ENCODE data around the gene DNAAF8.

DNAAF8 gene

GRCh38 chr16:4790871-4791270 is 56.5 kb downstream of the DNAAF8 start:
- DNase-seq (ENCODE audit: insufficient read length, low spot score) (no peak), FAIRE-seq (no peak)
- no peak for TF ChIP-seq CTCF (IDR thresholded peaks at IDR 0.05; ENCODE audit: insufficient read depth, missing control alignments)

- no peak for DNase-seq (ENCODE audit: insufficient read length, low spot score)
- no peak for TF ChIP-seq CTCF (IDR thresholded peaks at IDR 0.05; ENCODE audit: insufficient read depth, missing control alignments)
- FAIRE-seq, result no peak
Observed at GRCh38 chr16:4792951-4793513, 58.7 kb downstream of the DNAAF8 start.

- no peak for DNase-seq (ENCODE audit: insufficient read length, low spot score)
- no peak for TF ChIP-seq CTCF (IDR thresholded peaks at IDR 0.05; ENCODE audit: insufficient read depth, missing control alignments)
- no peak for FAIRE-seq
Observed at GRCh38 chr16:4795181-4795827, 61.0 kb downstream of the DNAAF8 start, which contains the start of gene SMIM22. SMIM22 (plus strand) TSS chr16:4795369; CDS start chr16:4795735, 366 bp downstream.

- TF ChIP-seq CTCF (IDR thresholded peaks at IDR 0.05; ENCODE audit: insufficient read depth, missing control alignments), result no peak
- no peak for DNase-seq (ENCODE audit: insufficient read length, low spot score)
- FAIRE-seq, result no peak
Observed at GRCh38 chr16:4795828-4796572, 61.7 kb downstream of the DNAAF8 start.

- no peak for TF ChIP-seq CTCF (IDR thresholded peaks at IDR 0.05; ENCODE audit: insufficient read depth, missing control alignments)
- FAIRE-seq (no peak), DNase-seq (ENCODE audit: insufficient read length, low spot score) (no peak)
Observed at GRCh38 chr16:4796982-4797804, 62.9 kb downstream of the DNAAF8 start.

- no peak for TF ChIP-seq CTCF (IDR thresholded peaks at IDR 0.05; ENCODE audit: insufficient read depth, missing control alignments)
- DNase-seq (ENCODE audit: insufficient read length, low spot score) (no peak), FAIRE-seq (no peak)
Observed at GRCh38 chr16:4797805-4798252, 63.5 kb downstream of the DNAAF8 start.
